Panc1 (cell line): ENCODE measurements around the gene NT5C.

ENCODE experiments used
- POLR2AphosphoS5 ChIP-seq: IDR thresholded peaks from 2 replicates; pipeline ENCODE4 v1.6.1; 2012; ENCODE audit warnings: mild to moderate bottlenecking, low read depth, low read length, moderate library complexity
- SIN3A ChIP-seq: IDR thresholded peaks from 2 replicates; pipeline ENCODE4 v1.6.1; 2012; ENCODE audit warnings: low read depth, mild to moderate bottlenecking, low read length, moderate library complexity, borderline replicate concordance; ENCODE audit not compliant: insufficient read depth
- TF ChIP-seq, protein P1 (sequence below): fragments of 450-650 bp; IDR thresholded peaks from 2 replicates; pipeline ENCODE4 v1.5.1; 2017; ENCODE audit warnings: mild to moderate bottlenecking

DNA sequence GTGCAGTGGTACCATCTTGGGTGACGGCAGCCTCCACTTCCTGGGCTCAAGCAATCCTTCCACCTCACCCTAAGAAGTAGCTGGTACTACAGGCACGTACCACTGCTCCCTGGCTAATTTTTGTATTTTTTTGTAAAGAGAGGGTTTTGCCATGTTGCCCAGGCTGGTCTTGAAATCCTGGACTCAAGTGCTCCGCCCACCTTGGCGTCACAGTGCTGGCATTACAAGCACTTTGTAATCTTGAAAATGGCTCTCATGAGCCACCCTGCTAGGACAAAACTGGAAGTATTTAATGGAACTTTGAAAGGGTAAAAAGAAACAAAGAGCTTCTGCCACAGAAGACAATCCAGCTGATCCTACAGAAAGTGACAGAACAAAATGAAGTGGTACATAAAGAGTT lies 42.0 kb upstream of the NT5C start:
- TF ChIP-seq, protein P1, sequence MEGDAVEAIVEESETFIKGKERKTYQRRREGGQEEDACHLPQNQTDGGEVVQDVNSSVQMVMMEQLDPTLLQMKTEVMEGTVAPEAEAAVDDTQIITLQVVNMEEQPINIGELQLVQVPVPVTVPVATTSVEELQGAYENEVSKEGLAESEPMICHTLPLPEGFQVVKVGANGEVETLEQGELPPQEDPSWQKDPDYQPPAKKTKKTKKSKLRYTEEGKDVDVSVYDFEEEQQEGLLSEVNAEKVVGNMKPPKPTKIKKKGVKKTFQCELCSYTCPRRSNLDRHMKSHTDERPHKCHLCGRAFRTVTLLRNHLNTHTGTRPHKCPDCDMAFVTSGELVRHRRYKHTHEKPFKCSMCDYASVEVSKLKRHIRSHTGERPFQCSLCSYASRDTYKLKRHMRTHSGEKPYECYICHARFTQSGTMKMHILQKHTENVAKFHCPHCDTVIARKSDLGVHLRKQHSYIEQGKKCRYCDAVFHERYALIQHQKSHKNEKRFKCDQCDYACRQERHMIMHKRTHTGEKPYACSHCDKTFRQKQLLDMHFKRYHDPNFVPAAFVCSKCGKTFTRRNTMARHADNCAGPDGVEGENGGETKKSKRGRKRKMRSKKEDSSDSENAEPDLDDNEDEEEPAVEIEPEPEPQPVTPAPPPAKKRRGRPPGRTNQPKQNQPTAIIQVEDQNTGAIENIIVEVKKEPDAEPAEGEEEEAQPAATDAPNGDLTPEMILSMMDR = no peak
- TF ChIP-seq POLR2AphosphoS5 (no peak), SIN3A (no peak)
